Esophagus squamous epithelium (tissue), 5 donors: Measurements from ENCODE around the gene KIAA0319L. TPM values are rescaled to one million over a fixed set of nuclear protein-coding genes. Genes with fewer than 3 reads are reported as not detected.

ENCODE experiments used
- DNase-seq: peaks from one replicate; lab custom pipeline; 2025; lab: John Stamatoyannopoulos, UW
- H3K27ac ChIP-seq, 4 donors: fragments of 200-600 bp; sonication (generic); one replicate each; pipeline ENCODE4 v1.5.1; 2016 to 2019; ENCODE audit warnings: mild to moderate bottlenecking in 1 of 4
- H3K27me3 ChIP-seq, 4 donors: fragments of 200-600 bp; sonication (generic); 1 replicate in 3 of 4; 2 replicates in 1 of 4; pipeline versions ENCODE4 v1.5.1 to v1.6.0; 2017 to 2021; ENCODE audit warnings: antibody characterized with exemption in 1 of 4
- H3K36me3 ChIP-seq, 3 donors: fragments of 200-600 bp; sonication (generic); one replicate each; pipeline ENCODE4 v1.5.1; 2016 to 2019
- H3K4me1 ChIP-seq, 3 donors: fragments of 200-600 bp; sonication (generic); one replicate each; pipeline ENCODE4 v1.5.1; 2017 to 2019
- H3K4me3 ChIP-seq, 4 donors: fragments of 200-600 bp; sonication (generic); 1 replicate in 3 of 4; 2 replicates in 1 of 4; pipeline ENCODE4 v1.5.1; 2016 to 2019; ENCODE audit warnings: mild to moderate bottlenecking in 2 of 4, moderate library complexity in 1 of 4
- H3K9me3 ChIP-seq, 3 donors: fragments of 200-600 bp; sonication (generic); one replicate each; pipeline ENCODE4 v1.5.1; 2016 to 2019
- CTCF ChIP-seq, 6 experiments: fragments of 450-650 bp in 4 of 6; fragments of 200-600 bp in 2 of 6; sonication (generic) in 2 of 6; IDR thresholded peaks; one replicate each; pipeline ENCODE4 v1.5.1; 2016 to 2019; ENCODE audit warnings: antibody characterized with exemption in 6 of 6, mild to moderate bottlenecking in 4 of 6, moderate library complexity in 4 of 6
- POLR2A ChIP-seq, 4 donors: fragments of 450-650 bp; IDR thresholded peaks; one replicate each; pipeline ENCODE4 v1.6.1; 2017; ENCODE audit warnings: antibody characterized with exemption in 4 of 4, mild to moderate bottlenecking in 4 of 4, moderate library complexity in 3 of 4
- WGBS, 2 donors: methylation state at CpG; one replicate each; pipeline ENCODE4 v1.1.5; 2018; 5-methylcytosine and 5-hydroxymethylcytosine counted together
- intact Hi-C: fragments of 100-400 bp; cut with DNase I; formaldehyde crosslinking; loops from one replicate; pipeline ENCODE4 v1.15.0; 2022
- total RNA-seq, 4 donors: library from RNA; depleted of rRNA; stranded (reverse); fragments of >200 nt; gene quantifications; one replicate each; pipeline ENCODE4 v1.1.0, GENCODE V29; 2016
- donor health status: DM: yes; HTN: yes; CAD: no.

Gene KIAA0319L
- total RNA-seq, 4 donors from 2014 or later, result 24.8 to 53.4 (median 28.4) TPM

GRCh38 chr1:35600593-35600992 lies 43.4 kb upstream of the KIAA0319L start:
- intact Hi-C loops, result no loop called here
- 83 to 88% methylated on average over 3 of the region's 3 CpGs for WGBS, 2 donors
- Histone ChIP-seq H3K4me1 (no peaks in the 10 kb centered on the region), H3K27ac (no peak overlapping the region), H3K4me3 (no peak overlapping the region), H3K9me3 (no peaks in the 10 kb centered on the region), H3K36me3 (peaks cover 0 to 82% (median 26%) of the 10 kb centered on the region in 3 donors), H3K27me3 (no peaks in the 10 kb centered on the region)
- TF ChIP-seq POLR2A (IDR thresholded peaks at IDR 0.05) (no peak), CTCF (IDR thresholded peaks at IDR 0.05) (no peak)
- no peak for DNase-seq

GRCh38 chr1:35599411-35599810 lies 42.2 kb upstream of the KIAA0319L start:
- intact Hi-C loops, result no loop called here
- 80 to 88% methylated on average over 3 of the region's 3 CpGs for WGBS, 2 donors

GRCh38 chr1:35598895-35599294 lies 41.7 kb upstream of the KIAA0319L start:
- H3K4me1 ChIP-seq, result no peaks in the 10 kb centered on the region
- no peak for TF ChIP-seq CTCF (IDR thresholded peaks at IDR 0.05)
- TF ChIP-seq POLR2A (IDR thresholded peaks at IDR 0.05), result no peak
- DNase-seq, result no peak
- no peak overlapping the region for H3K27ac ChIP-seq
- WGBS, 2 donors, result 70% methylated on average over 1 to 2 of the region's 2 CpGs
- no peak overlapping the region for H3K4me3 ChIP-seq
- intact Hi-C loops, result no loop called here
- no peaks in the 10 kb centered on the region for H3K27me3 ChIP-seq
- H3K9me3 ChIP-seq, result no peaks in the 10 kb centered on the region
- H3K36me3 ChIP-seq, result peaks cover 0 to 65% (median 21%) of the 10 kb centered on the region in 3 donors

More at GRCh38 chr1:35599411-35599810, 42.2 kb upstream of the KIAA0319L start:
- no peaks in the 10 kb centered on the region for H3K27me3 ChIP-seq
- H3K9me3 ChIP-seq, result no peaks in the 10 kb centered on the region
- no peak overlapping the region for H3K4me3 ChIP-seq
- DNase-seq, result no peak
- no peaks in the 10 kb centered on the region for H3K4me1 ChIP-seq
- H3K27ac ChIP-seq, result no peak overlapping the region
- TF ChIP-seq CTCF (IDR thresholded peaks at IDR 0.05) (no peak), POLR2A (IDR thresholded peaks at IDR 0.05) (no peak)
- H3K36me3 ChIP-seq, result peaks cover 0 to 70% (median 21%) of the 10 kb centered on the region in 3 donors

- WGBS, 2 donors, result 84 to 86% methylated on average over 4 to 5 of the region's 5 CpGs
- intact Hi-C loops, result no loop called here
- peaks cover 0 to 55% (median 14%) of the 10 kb centered on the region in 3 donors for H3K36me3 ChIP-seq
Observed at GRCh38 chr1:35597870-35598269, 40.7 kb upstream of the KIAA0319L start.

GRCh38 chr1:35595684-35596083 lies 38.5 kb upstream of the KIAA0319L start:
- no peaks in the 10 kb centered on the region for H3K27me3 ChIP-seq
- no peak overlapping the region for H3K4me3 ChIP-seq
- intact Hi-C loops, result no loop called here
- peaks cover 0 to 6% (median 0%) of the 10 kb centered on the region in 3 donors for H3K4me1 ChIP-seq
- H3K9me3 ChIP-seq, result no peaks in the 10 kb centered on the region
- DNase-seq, result no peak
- H3K27ac ChIP-seq, result no peak overlapping the region
- WGBS, 2 donors, result 90 to 95% methylated on average over 6 to 7 of the region's 7 CpGs
- no peak for TF ChIP-seq POLR2A (IDR thresholded peaks at IDR 0.05)
- H3K36me3 ChIP-seq, result peaks cover 0 to 40% (median 0%) of the 10 kb centered on the region in 3 donors

More at GRCh38 chr1:35597870-35598269, 40.7 kb upstream of the KIAA0319L start:
- Histone ChIP-seq H3K27me3 (no peaks in the 10 kb centered on the region), H3K4me1 (peaks cover 0 to 6% (median 0%) of the 10 kb centered on the region in 3 donors), H3K4me3 (no peak overlapping the region), H3K27ac (no peak overlapping the region), H3K9me3 (no peaks in the 10 kb centered on the region)
- no peak for DNase-seq
- TF ChIP-seq POLR2A (IDR thresholded peaks at IDR 0.05) (no peak), CTCF (IDR thresholded peaks at IDR 0.05) (no peak)
